BLaER1 (cell line): ENCODE results near the gene DNAH17.

ENCODE experiments used
- H3K27ac ChIP-seq: shearing (Covaris generic); formaldehyde crosslinking; 2 replicates; pipeline ENCODE4 v1.8.1; 2022
- H3K27me3 ChIP-seq: shearing (Covaris generic); formaldehyde crosslinking; 2 replicates; pipeline ENCODE4 v1.8.1; 2022
- H3K36me3 ChIP-seq: shearing (Covaris generic); formaldehyde crosslinking; 2 replicates; pipeline ENCODE4 v1.8.1; 2022
- H3K4me1 ChIP-seq: shearing (Covaris generic); formaldehyde crosslinking; 2 replicates; pipeline ENCODE4 v1.8.1; 2022
- H3K4me2 ChIP-seq: shearing (Covaris generic); formaldehyde crosslinking; 2 replicates; pipeline ENCODE4 v1.8.1; 2022
- H3K4me3 ChIP-seq: shearing (Covaris generic); formaldehyde crosslinking; 2 replicates; pipeline ENCODE4 v1.8.1; 2022
- H3K9ac ChIP-seq: shearing (Covaris generic); formaldehyde crosslinking; 2 replicates; pipeline ENCODE4 v1.8.1; 2022
- H3K9me3 ChIP-seq: shearing (Covaris generic); formaldehyde crosslinking; 2 replicates; pipeline ENCODE4 v1.8.1; 2022
- H4K20me1 ChIP-seq: shearing (Covaris generic); formaldehyde crosslinking; 2 replicates; pipeline ENCODE4 v1.8.1; 2022
- Cebpa-rat ChIP-seq: shearing (Covaris generic); IDR thresholded peaks from 2 replicates; pipeline ENCODE4 v1.8.1; 2022

DNAH17 gene

DNA sequence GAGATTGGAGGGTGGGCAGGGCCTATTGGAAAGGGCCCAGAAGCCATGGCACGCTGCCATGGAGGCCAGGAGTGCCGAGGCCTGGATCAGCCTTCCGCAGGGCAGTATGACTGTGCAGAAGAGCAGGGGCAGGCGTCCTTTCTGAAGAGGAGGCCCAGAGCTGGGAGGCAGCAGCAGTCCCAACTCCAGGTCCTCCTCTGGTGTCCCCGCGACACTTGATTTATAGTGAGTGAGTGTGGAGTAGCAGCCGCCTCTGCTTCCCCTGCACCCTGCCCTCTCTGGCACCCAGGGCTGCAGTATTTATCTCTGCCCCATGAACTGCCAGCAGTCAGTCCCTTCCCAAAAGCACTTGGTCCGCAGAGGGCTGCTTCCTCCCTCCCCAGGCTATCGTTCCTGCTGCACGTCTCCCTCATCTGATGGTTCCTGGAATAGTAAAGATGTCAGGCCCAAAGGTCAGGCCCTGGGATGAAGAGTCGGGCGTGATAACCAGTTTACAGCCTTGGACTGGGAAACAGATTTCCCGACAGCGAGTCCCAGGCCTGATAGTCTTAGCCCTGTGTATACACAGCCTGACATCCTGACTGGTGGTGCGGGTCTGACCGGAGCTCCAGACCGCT is 165.8 kb downstream of the DNAH17 start:
- Histone ChIP-seq H4K20me1 (peaks cover 93% of the 10 kb centered on the region), H3K27ac (peak overlapping the region; percentile 26; the same call in 1 of the 2 replicates), H3K9ac (no peak overlapping the region), H3K4me2 (no peak overlapping the region), H3K36me3 (peaks cover 75% of the 10 kb centered on the region), H3K27me3 (no peaks in the 10 kb centered on the region), H3K9me3 (no peaks in the 10 kb centered on the region), H3K4me3 (no peak overlapping the region), H3K4me1 (peaks cover 61% of the 10 kb centered on the region)
- no peak for TF ChIP-seq Cebpa-rat

DNA sequence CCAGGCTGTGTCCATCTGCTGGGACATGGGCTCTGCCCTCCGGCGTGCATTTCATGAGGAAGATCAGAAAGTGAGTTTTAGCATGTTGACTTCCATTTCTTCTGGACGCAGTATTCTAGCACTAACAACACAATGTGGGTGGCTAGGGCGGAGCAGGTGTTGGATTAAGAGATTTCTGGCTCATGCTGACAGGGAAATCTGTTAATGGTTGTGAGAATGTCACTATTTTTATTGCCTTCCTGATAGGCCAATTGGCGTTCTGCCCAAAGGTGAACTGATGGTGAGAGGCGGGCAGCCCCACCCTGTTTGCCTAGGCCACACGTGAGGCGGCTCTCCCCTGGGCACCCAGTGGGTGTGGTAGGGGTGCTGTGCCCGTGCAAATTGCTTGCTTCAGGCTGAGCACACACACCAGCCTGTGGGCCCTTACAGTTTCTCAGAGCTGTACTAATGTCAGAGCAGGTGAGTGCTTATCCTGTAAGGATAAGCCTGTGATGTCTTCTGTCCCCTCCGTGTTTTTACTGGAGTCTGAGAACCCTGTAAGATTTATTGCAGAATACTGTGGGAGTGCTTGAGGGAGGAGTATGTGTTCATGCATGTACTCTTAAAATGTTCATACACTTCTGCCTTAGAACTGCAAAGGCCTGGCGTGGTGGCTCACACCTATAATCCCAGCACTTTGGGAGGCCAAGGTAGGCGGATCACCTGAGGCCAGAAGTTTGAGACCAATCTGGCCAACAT is 167.8 kb downstream of the DNAH17 start:
- Histone ChIP-seq H3K27me3 (no peaks in the 10 kb centered on the region), H3K9me3 (no peaks in the 10 kb centered on the region), H3K4me2 (no peak overlapping the region), H3K27ac (no peak overlapping the region), H4K20me1 (peaks cover 91% of the 10 kb centered on the region), H3K9ac (no peak overlapping the region), H3K36me3 (peaks cover 75% of the 10 kb centered on the region), H3K4me1 (peaks cover 52% of the 10 kb centered on the region), H3K4me3 (no peak overlapping the region)
- TF ChIP-seq Cebpa-rat: no peak

DNA sequence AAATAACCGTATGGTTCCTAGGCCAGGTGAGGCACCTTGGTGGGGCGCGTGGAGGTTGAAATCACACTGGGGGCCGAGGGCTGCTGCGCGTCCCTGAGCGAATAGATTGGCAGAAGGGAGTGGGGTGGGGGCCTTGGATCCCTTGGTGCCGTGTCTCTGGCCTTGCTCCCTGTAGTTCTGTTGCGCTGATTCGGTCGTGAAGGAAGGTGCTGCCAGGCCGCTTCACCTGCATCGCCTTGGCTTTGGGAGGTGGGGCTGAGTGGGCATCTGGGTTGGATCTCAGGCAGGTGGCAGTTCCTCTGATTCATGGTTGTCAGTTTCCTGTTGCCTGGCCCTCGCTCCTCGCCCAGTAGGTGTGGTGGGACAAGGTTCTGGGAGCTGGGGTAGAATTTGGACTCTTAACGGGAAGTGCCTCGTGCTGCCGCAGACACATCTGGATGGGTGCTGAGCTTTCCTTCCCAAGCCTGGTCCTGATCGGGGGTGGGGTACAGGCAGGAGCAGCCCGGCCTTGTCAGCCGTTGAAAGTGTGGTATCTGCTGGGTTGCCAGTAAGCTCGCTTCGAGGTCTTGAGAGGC is 168.6 kb downstream of the DNAH17 start:
- no peak overlapping the region for H3K4me3 ChIP-seq
- no peak overlapping the region for H3K4me2 ChIP-seq
- H4K20me1 ChIP-seq: peaks cover 83% of the 10 kb centered on the region
- TF ChIP-seq Cebpa-rat: no peak
- H3K9ac ChIP-seq: no peak overlapping the region
- H3K36me3 ChIP-seq: peaks cover 75% of the 10 kb centered on the region
- no peaks in the 10 kb centered on the region for H3K27me3 ChIP-seq
- H3K4me1 ChIP-seq: peaks cover 44% of the 10 kb centered on the region
- no peaks in the 10 kb centered on the region for H3K9me3 ChIP-seq
- no peak overlapping the region for H3K27ac ChIP-seq

DNA sequence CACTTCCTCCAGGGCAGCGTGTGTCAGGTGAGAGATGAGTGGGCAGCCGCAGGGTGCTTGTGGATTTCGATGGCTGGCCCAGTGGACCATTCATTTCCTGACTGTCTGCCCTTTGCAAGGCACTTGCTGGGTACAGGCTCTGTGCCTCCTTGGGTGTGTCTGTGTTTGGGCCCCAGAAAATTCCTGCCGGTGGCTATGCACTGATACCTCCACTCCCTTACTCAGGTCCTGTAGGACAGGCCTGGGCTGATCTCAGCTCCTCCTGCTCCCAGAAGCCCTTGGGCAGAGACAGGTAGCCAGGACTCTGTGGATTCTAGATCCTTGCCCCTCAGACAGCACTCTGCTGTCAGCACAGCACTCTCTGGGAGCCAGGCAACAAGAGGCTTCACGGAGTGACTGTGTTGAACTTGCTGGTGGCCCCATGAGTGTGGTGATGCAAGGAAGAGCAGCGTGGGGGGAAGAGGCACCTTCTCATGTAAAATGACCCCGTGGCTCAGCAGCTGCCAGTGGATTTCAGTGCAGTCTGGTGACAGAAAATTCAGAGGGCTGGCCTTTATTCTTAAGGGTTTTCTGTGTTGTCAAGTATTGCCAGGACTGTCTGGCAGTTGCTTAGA is 169.7 kb downstream of the DNAH17 start:
- H3K27ac ChIP-seq: no peak overlapping the region
- H3K9me3 ChIP-seq: no peaks in the 10 kb centered on the region
- H3K36me3 ChIP-seq: peaks cover 86% of the 10 kb centered on the region
- TF ChIP-seq Cebpa-rat: no peak
- H3K4me3 ChIP-seq: no peak overlapping the region
- H3K9ac ChIP-seq: no peak overlapping the region
- peaks cover 73% of the 10 kb centered on the region for H4K20me1 ChIP-seq
- no peaks in the 10 kb centered on the region for H3K27me3 ChIP-seq
- H3K4me1 ChIP-seq: peaks cover 33% of the 10 kb centered on the region
- H3K4me2 ChIP-seq: no peak overlapping the region

DNA sequence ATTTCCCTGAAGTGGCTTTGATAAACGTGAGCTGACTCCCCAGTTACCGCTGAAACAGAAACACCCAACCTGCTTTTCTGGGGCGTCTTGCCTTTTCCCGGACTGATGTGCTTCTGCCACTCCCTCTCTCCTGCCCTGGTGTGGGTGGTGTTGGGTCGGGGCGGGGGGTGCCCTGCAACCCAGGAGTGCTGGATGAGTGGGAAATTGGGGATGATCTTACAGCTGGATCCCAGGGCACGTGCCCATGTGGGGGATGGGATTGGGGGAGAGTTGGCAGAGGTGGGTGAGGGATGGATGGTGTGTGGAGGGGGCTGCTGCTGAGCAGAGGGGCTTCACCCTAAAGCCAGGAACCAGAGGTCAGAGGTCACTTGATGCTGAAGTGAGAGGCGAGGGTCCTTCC is 170.3 kb downstream of the DNAH17 start:
- peaks cover 91% of the 10 kb centered on the region for H3K36me3 ChIP-seq

DNA sequence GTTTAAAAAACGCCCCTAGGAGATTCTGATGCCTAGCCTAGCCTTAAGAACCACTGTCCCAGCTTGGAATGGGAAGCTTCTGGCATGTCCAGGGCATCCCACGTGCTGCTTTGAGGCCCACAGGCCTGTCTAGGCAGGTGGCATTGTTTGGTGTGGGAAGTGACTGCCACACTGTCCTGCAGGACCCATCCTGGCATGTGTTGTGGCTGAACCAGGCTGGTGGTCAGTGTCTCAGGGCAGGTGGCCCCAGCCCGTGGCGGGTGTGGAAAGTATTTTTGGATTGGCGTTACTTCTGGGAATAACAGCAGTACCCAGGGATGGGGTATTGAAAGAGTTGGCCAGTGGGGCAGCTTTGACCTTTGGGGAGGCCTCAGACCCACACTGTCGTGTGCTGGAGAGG is 170.8 kb downstream of the DNAH17 start:
- no peak overlapping the region for H3K4me3 ChIP-seq
- peaks cover 22% of the 10 kb centered on the region for H3K4me1 ChIP-seq
- peak overlapping the region; percentile 14; the same call in 1 of the 2 replicates for H3K27ac ChIP-seq
- peaks cover 95% of the 10 kb centered on the region for H3K36me3 ChIP-seq
- TF ChIP-seq Cebpa-rat: no peak
- no peaks in the 10 kb centered on the region for H3K9me3 ChIP-seq
- H3K27me3 ChIP-seq: no peaks in the 10 kb centered on the region
- H4K20me1 ChIP-seq: peaks cover 68% of the 10 kb centered on the region
- no peak overlapping the region for H3K9ac ChIP-seq
- no peak overlapping the region for H3K4me2 ChIP-seq

More for the DNA sequence above, 170.3 kb downstream of the DNAH17 start:
- no peak for TF ChIP-seq Cebpa-rat
- no peak overlapping the region for H3K9ac ChIP-seq
- H3K9me3 ChIP-seq: no peaks in the 10 kb centered on the region
- peaks cover 28% of the 10 kb centered on the region for H3K4me1 ChIP-seq
- no peaks in the 10 kb centered on the region for H3K27me3 ChIP-seq
- peak overlapping the region; percentile 14; the same call in 1 of the 2 replicates for H3K27ac ChIP-seq
- H4K20me1 ChIP-seq: peaks cover 68% of the 10 kb centered on the region
- H3K4me3 ChIP-seq: no peak overlapping the region
- H3K4me2 ChIP-seq: no peak overlapping the region

DNA sequence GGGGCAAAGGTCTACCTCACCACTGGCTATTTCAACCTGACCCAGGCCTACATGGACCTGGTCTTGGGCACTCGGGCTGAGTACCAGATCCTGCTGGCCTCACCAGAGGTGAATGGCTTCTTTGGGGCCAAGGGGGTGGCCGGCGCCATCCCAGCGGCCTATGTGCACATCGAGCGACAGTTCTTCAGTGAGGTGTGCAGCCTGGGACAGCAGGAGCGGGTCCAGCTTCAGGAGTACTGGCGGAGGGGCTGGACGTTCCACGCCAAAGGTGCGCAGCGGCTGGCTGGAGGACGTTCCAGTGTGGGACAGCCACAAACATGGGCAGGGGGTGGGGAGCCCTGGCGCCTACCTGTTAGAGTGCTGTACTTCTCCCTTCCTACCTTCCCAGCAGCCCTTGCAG is 173.4 kb downstream of the DNAH17 start:
- H3K9me3 ChIP-seq: no peaks in the 10 kb centered on the region
- no peak overlapping the region for H3K9ac ChIP-seq
- H4K20me1 ChIP-seq: peaks cover 66% of the 10 kb centered on the region
- TF ChIP-seq Cebpa-rat: no peak
- no peak overlapping the region for H3K4me2 ChIP-seq
- peaks cover 100% of the 10 kb centered on the region for H3K36me3 ChIP-seq
- H3K4me1 ChIP-seq: peaks cover 13% of the 10 kb centered on the region; the same call in 1 of the 2 replicates
- no peaks in the 10 kb centered on the region for H3K27me3 ChIP-seq
- H3K27ac ChIP-seq: no peak overlapping the region
- no peak overlapping the region for H3K4me3 ChIP-seq

DNA sequence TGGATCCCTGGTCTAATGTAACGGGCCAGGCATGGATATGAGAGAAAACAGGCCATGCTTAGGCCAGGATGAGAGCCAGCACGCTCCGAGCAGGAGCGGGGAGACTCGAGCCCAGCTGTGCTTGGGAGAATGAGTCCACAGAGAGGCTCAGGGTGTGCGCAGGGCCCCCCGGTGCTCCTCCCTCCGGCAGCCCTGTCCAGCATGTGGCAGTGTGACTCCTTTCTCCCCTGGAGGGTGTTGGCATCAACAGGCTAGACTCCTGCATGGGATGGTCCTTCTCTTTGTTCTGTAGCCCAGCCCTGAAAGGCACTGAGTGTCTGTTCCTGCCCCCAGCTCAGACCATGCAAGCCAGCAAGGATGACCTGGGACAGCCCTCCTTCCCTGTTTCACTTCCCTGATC is 175.3 kb downstream of the DNAH17 start:
- Histone ChIP-seq H3K36me3 (peaks cover 100% of the 10 kb centered on the region), H3K27me3 (no peaks in the 10 kb centered on the region), H3K9me3 (no peaks in the 10 kb centered on the region), H3K4me3 (no peak overlapping the region), H3K4me2 (no peak overlapping the region), H3K27ac (no peak overlapping the region), H3K4me1 (peaks cover 10% of the 10 kb centered on the region), H3K9ac (no peak overlapping the region), H4K20me1 (peaks cover 66% of the 10 kb centered on the region)
- TF ChIP-seq Cebpa-rat: no peak

DNA sequence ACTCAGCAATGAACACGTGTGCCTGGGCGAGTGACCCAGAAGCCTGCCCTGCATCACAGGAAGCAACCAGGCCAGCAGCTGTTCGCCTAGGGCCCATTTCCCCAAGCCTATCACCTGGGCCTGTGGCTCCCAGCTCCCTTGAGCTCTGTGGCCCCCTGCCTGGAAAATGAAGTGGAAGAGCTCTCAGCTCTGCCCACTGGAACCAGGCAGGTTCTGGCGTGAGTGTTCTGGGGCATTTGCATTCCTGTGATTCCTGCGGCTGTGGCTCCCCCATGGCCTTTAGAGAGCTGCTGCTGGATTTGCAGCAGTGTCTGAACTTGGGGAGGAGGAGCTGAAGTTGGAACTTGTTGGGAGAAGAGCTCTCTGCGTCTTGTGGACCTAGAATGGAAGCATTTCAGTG is 175.9 kb downstream of the DNAH17 start:
- TF ChIP-seq Cebpa-rat: no peak
- Histone ChIP-seq H3K27ac (no peak overlapping the region), H3K4me2 (no peak overlapping the region), H3K9ac (no peak overlapping the region), H3K36me3 (peaks cover 100% of the 10 kb centered on the region), H3K4me3 (no peak overlapping the region), H3K9me3 (no peaks in the 10 kb centered on the region), H3K27me3 (no peaks in the 10 kb centered on the region), H3K4me1 (peaks cover 17% of the 10 kb centered on the region), H4K20me1 (peaks cover 66% of the 10 kb centered on the region)
